ENCODE data around the gene HOXB6.

HOXB6 gene

DNA sequence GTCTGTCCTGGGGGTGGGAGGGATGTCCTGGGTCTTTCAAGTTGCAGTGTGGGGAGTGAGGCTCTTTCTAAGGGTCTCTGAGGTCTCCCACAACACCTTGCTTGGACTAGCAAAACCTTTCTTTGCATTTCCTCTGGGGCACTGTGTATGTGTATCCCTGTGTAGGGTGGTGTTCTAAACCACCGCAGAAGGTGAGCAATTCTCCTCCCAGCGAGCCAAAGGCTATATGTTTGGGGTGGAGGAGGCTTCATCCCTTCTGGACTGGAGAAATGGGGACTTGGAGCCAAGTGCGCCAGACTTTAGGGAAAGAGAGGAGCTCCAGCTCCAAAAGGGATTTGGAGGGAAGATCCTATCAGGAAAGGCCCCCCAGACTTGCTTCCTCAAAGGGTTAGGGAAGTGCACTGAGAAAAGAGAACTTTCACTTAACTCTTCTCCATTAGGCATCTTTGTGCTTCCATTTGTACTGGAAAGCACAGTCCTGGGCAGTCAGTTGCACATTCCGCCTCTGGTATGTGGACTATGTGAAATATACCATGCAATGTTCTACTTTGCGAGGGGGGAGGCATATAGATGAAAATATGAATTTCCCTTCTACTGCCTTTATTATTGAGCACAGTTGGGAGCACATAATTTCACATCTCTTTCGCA, 40.2 kb upstream of the HOXB6 start:
- H3K4me3 ChIP-seq (ENCODE audit: control insufficient read depth, low read depth, low read length) = no peak overlapping the region
- DNase-seq (ENCODE audit: low read depth) = no peak
- TF ChIP-seq, protein P1, sequence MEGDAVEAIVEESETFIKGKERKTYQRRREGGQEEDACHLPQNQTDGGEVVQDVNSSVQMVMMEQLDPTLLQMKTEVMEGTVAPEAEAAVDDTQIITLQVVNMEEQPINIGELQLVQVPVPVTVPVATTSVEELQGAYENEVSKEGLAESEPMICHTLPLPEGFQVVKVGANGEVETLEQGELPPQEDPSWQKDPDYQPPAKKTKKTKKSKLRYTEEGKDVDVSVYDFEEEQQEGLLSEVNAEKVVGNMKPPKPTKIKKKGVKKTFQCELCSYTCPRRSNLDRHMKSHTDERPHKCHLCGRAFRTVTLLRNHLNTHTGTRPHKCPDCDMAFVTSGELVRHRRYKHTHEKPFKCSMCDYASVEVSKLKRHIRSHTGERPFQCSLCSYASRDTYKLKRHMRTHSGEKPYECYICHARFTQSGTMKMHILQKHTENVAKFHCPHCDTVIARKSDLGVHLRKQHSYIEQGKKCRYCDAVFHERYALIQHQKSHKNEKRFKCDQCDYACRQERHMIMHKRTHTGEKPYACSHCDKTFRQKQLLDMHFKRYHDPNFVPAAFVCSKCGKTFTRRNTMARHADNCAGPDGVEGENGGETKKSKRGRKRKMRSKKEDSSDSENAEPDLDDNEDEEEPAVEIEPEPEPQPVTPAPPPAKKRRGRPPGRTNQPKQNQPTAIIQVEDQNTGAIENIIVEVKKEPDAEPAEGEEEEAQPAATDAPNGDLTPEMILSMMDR (conservative IDR thresholded peaks at IDR 0.05; ENCODE audit: control insufficient read depth, insufficient read depth, low read depth, low read length) = no peak

DNA sequence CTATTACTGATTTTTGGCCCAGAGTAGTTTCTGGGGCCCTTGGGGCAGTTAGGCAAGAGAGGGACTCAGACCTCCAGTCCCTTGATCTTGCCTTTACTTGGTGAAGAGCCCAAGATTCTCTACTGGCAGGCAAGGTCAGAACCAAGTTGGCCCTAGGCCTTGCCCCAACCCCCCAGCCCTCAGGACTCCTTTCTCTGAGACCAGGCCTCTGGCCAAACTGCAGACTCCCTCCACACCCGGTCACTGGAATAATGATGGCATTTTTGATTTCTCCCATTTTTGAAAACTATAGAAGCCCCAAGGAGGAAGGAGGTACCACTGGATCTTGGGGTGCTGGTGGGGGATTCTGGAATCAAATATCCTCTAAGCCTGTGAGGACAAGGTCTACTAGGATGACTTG, 39.4 kb upstream of the HOXB6 start:
- DNase-seq (ENCODE audit: low read depth) = no peak
- TF ChIP-seq, protein P1 (conservative IDR thresholded peaks at IDR 0.05; ENCODE audit: control insufficient read depth, insufficient read depth, low read depth, low read length) = no peak
- H3K4me3 ChIP-seq (ENCODE audit: control insufficient read depth, low read depth, low read length) = no peak overlapping the region

- no peak for DNase-seq (ENCODE audit: low read depth)
- H3K4me3 ChIP-seq (ENCODE audit: control insufficient read depth, low read depth, low read length) = no peak overlapping the region
- TF ChIP-seq, protein P1 (conservative IDR thresholded peaks at IDR 0.05; ENCODE audit: control insufficient read depth, insufficient read depth, low read depth, low read length) = no peak
Measured at GRCh38 chr17:48643697-48644012, 38.9 kb upstream of the HOXB6 start.

- no peak for DNase-seq (ENCODE audit: low read depth)
- TF ChIP-seq, protein P1 (conservative IDR thresholded peaks at IDR 0.05; ENCODE audit: control insufficient read depth, insufficient read depth, low read depth, low read length) = no peak
- H3K4me3 ChIP-seq (ENCODE audit: control insufficient read depth, low read depth, low read length) = no peak overlapping the region
Measured at GRCh38 chr17:48642843-48643696, 38.3 kb upstream of the HOXB6 start.

DNA sequence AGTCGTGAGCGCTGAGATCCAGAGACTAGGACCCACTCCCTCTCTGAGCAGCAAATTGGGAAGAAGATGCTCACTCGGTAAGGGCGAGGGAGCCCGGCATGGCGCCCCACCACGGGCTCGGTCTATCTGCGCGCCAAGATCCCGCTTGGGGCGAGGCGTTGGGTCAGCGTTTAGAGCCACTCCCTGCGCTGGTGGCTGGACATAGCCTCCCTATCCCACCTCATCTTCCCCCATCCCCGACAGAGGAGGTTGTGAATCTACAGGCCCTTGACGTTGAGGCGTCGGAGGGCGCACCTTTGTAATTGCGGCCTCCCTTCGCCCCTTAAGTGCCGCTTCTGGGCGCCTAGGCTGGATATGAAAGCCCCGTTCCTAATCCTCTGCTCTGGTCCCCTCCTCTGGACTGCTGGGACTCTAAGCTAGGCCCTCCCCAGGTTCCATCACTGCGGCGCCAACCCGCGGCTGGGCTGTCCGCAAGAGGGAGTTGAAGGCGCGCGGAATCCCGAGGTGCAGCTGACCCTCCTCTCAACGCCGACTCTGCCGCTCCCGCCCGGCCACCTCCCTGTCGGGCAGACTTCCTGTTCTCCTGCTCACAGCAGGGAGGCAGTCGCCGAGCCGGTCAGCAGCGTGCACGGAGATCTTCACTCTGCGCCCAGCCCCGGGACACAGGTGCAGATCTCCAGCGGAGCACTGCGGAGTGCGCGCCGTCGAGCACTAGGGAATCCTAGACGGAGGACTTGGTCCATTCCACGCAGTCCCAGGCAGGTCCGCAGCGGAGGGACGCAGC, 37.5 kb upstream of the HOXB6 start:
- TF ChIP-seq, protein P1 (conservative IDR thresholded peaks at IDR 0.05; ENCODE audit: control insufficient read depth, insufficient read depth, low read depth, low read length) = no peak
- H3K4me3 ChIP-seq (ENCODE audit: control insufficient read depth, low read depth, low read length) = no peak overlapping the region
- DNase-seq (ENCODE audit: low read depth) = no peak

DNA sequence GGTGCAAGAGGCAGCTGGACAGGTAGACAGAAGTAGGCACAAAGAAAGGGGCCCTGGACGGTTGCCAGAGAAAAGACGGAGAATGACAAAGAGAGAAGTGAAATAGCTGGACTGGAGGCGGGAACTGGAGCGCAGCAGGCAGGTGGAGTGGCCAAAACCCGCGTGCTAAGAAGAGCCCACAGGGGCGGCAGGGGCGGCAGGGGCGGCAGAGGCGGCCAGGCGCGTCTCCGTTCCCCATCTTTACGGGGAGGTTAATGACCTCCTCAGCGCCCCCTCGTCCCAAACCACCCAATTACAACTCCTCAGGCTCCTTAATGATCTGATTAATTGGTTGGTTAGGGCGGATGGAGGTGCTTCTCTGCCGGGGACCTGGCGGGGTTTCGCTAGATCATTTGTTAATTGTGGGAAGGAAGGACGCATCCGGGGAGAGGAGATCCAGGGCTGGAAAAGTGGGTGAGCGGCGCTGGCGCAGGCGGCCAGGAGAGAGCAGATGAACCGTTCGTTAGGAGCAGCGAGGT, 36.8 kb upstream of the HOXB6 start:
- TF ChIP-seq, protein P1 (conservative IDR thresholded peaks at IDR 0.05; ENCODE audit: control insufficient read depth, insufficient read depth, low read depth, low read length) = no peak
- no peak overlapping the region for H3K4me3 ChIP-seq (ENCODE audit: control insufficient read depth, low read depth, low read length)

More for the DNA sequence above, 36.8 kb upstream of the HOXB6 start:
- DNase-seq (ENCODE audit: low read depth) = no peak
